Transverse colon (tissue), 4 donors: ENCODE measurements around the gene FAM131A.

Experiments
- EP300 ChIP-seq: sonication (generic); formaldehyde crosslinking; IDR thresholded peaks from one replicate; pipeline ENCODE4 v1.6.1; 2017; ENCODE audit warnings: antibody characterized with exemption, low read depth
- POLR2A ChIP-seq: fragments of 450-650 bp; IDR thresholded peaks from one replicate; pipeline ENCODE4 v1.6.1; 2016; ENCODE audit warnings: antibody characterized with exemption, mild to moderate bottlenecking, moderate library complexity
- POLR2AphosphoS5 ChIP-seq, 3 donors: sonication (generic); formaldehyde crosslinking; IDR thresholded peaks; one replicate each; pipeline ENCODE4 v1.6.1; 2016; ENCODE audit warnings: antibody characterized with exemption in 3 of 3
- TF ChIP-seq, protein P1 (sequence below), 5 experiments: fragments of 200-600 bp in 3 of 5; fragments of 450-650 bp in 2 of 5; sonication (generic) in 3 of 5; IDR thresholded peaks; 1 replicate in 2 of 5; 2 replicates in 3 of 5; pipeline ENCODE4 v1.5.1; 2016 to 2017; ENCODE audit warnings: antibody characterized with exemption in 5 of 5, inconsistent platforms in 3 of 5, mild to moderate bottlenecking in 2 of 5, moderate library complexity in 1 of 5

DNA sequence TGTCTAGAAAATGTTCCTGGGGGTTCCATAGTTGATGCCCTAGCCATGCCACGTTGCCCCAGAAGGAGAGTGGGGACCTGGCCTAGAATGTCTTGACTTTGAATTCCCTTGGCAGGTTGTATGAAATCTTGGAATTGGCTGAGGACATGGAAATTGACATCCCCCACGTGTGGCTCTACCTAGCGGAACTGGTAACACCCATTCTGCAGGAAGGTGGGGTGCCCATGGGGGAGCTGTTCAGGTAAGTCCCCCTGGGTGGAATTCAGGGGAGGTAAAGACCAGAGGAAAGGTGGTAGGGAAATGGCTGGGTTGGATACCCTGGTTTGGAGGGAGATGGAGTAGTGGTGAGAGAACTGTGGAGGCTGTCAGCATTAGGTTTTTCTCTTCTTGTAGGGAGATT is 8.9 kb upstream of the FAM131A start:
- TF ChIP-seq, protein P1, sequence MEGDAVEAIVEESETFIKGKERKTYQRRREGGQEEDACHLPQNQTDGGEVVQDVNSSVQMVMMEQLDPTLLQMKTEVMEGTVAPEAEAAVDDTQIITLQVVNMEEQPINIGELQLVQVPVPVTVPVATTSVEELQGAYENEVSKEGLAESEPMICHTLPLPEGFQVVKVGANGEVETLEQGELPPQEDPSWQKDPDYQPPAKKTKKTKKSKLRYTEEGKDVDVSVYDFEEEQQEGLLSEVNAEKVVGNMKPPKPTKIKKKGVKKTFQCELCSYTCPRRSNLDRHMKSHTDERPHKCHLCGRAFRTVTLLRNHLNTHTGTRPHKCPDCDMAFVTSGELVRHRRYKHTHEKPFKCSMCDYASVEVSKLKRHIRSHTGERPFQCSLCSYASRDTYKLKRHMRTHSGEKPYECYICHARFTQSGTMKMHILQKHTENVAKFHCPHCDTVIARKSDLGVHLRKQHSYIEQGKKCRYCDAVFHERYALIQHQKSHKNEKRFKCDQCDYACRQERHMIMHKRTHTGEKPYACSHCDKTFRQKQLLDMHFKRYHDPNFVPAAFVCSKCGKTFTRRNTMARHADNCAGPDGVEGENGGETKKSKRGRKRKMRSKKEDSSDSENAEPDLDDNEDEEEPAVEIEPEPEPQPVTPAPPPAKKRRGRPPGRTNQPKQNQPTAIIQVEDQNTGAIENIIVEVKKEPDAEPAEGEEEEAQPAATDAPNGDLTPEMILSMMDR (IDR thresholded peaks at IDR 0.05), result no peak
- TF ChIP-seq EP300, result no peak
- no peak for TF ChIP-seq POLR2A
- no peak for TF ChIP-seq POLR2AphosphoS5 (IDR thresholded peaks at IDR 0.05)
